Germinal center (tissue), 1 donor: ENCODE results near the gene EML6.
"Not testable (repeated sequence)": the region's sequence is repeated elsewhere in the genome, so short reads cannot be mapped to it uniquely, and the experiment has no call there.

Source experiments
- DNase-seq: peaks from one replicate; pipeline ENCODE4 v3.0.0; 2012; ENCODE audit warnings: mixed read lengths, low spot score

The EML6 gene

DNA sequence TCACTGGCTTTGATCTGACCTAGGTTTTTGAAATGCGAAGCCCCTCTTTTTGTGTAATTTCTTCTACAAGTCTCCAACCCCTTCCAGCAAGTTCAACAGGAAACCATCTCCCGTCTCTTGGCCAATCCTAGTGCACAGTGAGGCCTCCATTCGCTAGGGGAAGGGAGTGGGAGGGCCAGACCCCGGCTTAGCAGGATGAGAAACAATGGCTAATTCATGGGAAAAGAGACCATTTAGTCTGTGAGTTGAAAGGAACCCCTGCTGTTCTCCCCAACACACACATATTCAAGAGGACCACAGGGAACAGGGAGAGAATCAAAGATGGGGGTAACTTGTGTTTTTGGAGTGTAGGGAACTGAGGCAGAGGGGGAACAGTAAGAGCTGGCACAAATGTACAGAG, 243.8 kb downstream of the EML6 start:
- no peak for DNase-seq

DNA sequence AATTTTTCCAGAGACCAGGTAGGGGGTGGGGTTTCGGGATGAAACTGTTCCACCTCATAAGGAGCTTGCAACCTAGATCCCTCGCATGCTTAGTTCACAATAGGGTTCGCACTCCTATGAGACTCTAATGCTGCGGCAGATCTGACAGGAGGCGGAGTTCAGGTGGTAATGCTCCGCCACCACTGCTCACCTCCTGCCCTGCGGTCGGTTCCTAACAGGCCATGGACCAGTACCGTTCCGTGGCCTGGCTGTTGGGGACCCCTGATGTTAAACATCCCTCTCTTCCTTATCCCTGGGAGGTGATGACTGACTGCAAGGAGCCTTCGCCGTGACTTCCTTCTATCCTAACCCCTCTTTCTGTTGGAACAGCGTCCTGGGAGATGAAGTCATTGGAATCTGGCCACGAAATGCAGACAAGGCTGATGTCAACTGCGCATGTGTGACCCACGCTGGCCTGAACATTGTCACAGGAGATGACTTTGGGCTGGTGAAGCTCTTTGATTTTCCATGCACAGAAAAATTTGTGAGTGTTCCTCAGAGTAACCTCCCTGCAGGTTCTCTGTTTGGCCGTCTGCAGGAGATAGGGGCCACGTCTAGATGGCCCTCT, 244.4 kb downstream of the EML6 start:
- no peak for DNase-seq

DNA sequence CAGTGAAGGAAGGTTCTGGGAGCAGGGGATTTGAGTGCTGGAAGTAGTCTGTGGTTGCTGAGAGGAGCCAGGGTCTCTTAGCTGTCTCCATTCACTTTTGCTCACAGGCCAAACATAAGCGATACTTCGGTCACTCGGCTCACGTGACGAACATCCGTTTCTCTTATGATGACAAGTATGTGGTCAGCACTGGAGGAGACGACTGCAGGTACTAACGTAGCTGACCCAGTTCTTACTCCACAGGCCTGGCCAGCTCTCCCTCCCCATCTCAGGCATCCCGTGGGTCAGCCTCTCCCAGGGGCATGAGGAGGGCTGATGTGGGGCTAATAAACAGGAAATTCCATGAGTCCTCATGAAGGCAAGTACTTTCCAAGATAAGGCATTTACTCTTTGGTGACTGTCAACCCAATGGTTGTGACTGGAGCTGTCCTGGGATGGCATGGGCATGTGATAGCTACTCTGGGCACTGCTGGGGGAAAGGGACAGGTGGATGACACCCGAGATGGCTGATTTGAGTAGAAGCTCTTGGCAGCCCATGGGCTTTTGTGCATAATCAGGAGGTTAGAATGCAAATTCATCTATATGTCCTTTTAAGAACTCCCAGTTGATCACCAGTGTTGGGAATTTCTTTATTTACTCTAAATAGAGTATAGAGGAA, 245.2 kb downstream of the EML6 start:
- DNase-seq, result no peak

DNA sequence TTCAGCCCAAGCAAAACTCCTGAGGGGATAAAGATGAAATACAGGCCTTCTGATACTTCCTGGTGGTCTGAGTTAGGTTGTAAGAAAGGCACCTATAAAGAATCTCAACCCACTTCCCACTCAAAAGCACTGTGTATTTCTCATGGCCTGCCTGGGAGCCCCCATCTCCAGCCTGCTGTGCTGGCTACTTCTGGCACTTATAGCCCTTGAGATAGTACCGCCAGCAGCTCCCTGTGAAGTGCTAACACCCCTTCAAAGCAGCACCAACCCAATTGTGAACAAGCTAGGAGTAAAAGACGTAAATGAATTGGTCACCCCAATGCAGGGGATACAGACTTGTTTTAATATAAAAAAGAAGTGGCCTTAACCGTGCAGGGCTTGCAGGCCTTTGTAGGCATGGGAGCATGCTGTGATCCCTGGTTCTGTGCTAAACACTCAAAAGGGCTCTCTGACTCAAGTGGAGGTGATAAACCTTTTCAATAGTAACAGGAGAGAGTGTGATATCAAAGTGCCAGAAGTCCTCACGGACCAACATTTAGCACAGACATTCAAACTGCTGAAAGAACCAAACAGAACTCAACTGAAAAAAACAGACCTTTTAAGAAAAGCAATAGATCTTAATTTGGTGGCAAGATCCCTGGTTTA, 246.0 kb downstream of the EML6 start:
- DNase-seq, result no peak

DNA sequence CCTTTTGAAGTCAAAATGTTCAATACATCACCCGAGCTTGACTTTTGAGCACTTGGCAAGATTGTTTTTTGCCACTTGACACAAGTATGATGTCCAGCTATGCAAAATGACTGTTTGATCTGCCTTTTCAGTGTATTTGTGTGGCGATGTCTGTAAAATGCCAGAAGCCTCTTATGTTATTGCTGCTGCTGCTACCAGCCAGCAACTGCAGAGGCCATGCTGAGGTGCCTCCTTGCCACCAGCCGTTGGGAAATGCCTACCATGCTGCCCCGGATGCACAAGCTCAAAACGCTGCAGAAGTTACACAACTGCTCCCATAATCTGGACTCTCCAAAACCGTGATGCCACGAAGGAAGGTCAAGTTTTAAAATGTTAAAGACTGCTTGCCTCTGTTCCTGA, 246.5 kb downstream of the EML6 start:
- DNase-seq, result no peak

DNA sequence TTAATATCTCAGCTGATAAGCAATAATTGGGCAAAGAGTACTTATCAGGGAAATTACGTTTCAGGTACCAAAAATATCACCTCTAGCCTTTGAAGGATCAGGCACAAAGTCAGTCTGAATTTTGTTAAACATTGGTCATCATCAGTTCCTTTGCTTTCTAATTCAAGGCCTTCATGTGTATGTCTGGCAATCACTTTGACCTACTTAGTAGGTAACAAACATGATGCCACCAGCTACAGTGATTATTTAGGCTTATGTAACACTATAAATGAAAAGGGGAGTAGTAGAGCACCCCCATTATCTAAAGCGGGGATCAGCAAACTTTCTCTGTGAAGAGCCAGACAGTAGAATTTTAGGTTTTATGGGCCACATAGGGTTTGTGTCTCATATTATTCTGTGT, 251.7 kb downstream of the EML6 start:
- DNase-seq, result no peak

DNA sequence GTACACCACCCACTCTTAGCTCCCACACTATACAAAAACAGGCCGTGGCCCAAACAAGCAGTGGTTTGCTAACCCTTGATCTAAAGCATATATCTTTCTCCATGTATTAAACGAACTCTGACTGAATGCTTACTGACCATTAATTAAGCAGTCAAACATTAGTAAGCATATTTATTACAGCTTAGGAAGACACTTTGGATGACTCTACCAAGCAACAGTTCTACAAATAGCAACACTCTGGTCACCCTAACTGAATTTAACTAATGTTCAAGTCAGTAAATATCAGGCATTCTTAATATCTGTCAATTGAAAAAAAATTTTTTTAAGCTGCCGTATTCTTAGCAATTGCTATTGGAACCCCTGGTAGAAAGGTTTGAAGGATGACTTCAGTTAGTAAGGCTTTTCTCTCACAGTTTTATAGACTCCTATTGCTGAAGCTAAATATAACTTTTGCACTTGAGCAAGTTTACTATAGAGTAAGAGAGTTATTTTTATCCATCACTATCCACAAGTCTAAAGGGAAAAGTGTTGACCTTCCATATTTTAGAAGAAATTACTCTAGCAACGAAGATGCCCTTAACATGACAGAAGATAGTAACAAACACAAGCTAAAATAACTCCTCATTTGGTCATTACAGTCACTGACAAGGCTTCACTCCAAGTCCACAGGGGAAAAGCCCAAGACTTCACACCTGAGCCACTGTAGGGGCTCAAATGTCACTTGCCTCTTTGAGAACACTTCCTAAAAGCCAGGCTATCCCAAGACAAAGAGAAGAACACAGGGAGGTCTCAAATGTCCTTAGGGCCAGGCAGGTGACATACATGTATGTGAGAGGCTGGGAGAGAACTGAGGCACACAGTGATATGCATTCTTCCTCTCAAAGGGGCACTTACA, 252.4 kb downstream of the EML6 start:
- DNase-seq, result no peak

DNA sequence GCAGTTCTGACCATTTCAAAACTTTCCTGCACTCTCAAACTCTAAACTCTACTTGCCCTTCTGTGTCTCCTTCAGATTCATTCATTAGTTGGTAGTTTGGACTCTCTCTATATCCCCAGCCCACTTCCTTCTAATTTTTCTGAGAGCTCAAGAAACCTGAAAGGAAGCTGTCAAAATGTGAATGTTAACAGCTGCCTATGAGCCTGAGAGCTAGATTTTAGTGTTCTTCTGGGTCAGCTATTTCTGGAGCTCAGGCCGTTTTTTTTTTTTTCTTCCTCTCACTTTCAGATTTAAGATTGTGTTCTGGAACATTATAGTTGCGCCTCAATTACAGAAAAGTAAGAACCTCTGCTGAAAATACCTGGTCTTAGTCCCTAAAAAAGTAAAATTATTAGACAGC, 253.7 kb downstream of the EML6 start:
- DNase-seq, result no peak

DNA sequence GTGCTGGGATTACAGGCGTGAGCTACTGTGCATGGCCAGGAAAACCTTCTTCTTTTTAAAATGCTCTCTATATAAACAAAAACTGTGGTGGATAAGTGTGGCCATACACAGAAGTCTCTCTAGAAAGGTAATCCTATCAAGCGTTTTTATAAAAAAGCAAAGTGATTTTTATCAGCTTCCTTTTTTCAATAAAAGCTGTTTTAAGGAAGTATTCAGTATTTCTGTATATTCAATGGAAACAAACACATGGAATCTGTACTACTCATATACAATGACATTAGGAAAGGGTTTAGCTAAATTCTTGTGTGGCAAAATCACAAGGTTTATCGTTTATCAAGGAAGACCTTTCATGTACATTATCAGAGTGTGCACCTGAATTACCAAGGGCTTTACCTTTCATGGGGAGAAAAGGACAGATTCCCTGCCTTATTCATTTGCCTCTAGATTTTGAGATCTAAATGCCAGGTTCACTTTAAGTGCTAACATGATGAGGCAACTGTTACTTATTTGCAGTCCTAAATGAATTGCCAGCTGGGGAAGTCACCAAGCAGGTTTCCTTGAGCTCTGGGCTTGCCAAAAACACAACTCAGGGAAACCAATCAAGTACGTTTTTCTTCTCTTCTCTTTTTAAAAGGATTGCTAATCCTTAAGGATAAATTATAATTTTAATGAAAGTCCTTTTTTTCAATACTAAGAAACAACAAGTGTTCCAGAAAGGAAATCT, 256.0 kb downstream of the EML6 start:
- DNase-seq, result no peak

DNA sequence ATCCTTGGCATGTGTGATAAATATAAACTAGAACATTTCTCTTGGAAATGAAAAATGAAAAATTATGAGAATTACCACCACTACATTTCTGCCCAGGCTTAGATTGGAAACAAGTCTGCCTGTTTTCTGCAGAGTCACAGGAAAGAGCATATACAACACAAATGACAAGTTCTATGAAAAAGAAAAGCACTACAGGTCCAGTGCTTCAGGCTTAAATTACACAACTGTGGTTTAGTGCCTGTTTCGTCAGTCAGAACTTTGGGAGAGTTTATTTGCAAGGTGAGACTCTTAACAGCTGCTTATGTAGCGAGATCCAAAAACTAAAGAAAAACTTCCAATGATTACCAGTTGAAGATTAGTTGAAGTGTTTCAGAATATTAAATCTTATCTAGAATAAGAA, 257.9 kb downstream of the EML6 start:
- no peak for DNase-seq

DNA sequence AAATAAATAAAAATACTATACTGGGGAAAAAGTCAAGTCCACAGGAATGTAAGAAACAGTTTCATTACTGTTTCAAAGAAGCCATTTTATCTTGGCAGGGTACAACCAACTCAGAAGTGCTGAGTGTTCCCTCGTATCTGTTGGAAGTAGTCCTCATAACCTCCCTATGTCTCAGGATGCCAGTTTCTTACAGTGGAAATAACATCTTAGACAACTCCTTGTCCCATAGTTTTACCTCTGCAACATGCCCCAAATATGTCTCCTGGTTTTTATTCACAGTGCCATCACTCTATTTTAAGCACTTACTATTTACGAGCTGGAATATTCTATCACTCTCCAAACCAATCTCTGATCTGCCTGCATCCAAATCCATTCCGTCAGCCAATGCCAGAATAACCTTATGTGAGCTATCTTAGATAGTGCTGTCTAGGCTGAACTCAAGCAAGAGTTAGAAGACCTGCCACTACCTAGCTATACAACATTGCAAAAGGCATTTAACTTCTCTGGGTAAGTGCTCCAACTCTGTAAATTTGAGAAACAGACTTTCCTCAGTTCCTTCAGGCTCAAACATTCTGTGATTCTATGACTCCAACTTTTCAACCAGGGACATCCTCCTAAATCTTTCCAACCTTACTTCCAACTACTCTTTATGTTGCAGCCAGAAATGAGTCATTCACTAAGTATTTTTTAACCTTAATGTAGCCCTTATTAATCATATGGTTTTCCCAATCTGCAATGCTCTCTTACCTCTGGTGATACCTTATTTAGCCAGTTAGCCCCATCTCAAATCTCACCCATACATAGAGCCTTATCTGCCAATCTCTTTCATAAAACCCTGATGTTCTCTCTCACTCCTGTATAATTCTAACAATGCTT, 260.1 kb downstream of the EML6 start:
- DNase-seq, result no peak

DNA sequence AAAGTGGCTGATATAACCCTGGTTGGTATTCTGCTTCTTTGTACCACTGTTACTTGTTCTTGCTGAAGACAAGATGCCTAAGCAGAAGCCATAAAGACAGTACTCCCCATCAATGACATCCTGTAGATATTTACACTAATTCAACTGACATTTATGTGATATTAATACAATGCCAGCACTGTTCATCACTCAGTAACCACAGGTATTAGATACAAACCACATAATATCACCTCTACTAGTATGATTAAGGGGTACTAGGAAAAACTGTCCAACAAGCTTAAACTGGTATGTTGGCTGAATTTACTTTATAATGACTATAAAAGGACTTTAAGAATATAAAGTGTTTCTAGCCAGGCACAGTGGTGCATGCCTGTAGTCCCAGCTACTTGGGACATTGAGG, 261.0 kb downstream of the EML6 start:
- DNase-seq, result no peak

DNA sequence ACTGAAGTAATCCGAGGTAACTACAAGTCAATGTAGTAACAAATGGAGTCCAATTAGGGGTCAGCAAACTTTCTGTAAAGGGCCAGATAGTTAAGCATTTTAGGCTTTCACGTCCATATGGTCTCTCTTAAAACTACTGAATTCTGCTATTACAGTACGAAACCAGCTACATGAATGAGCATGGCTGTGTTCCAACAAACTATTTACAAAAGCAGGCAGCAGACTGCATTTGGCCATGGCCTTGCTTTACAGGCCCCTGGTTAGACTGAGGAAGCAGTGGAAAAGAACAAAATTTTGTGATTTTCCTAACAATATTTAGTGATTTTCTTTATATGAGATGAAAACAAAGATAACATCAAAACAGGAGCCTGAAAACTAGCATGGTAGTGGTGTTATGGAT, 262.8 kb downstream of the EML6 start:
- DNase-seq, result no peak

DNA sequence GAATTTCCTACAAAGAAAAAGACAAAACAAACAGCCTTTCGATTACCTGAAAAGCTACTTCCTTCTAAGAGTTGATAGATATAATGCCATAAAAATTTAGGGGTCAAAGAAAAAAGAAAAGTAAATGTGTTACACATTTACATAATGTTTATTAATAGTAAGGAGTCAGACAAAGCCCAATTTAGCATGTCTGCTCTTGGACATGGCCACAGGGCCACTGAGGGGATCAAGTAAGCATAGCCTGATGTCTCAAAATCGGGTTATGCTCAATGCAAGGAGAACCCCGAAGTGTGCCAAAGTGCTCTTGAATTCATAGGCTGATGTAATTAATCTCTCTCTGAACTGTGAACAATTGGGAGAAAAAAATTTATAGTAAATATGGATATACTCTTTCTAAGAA, 265.1 kb downstream of the EML6 start:
- no peak for DNase-seq

DNA sequence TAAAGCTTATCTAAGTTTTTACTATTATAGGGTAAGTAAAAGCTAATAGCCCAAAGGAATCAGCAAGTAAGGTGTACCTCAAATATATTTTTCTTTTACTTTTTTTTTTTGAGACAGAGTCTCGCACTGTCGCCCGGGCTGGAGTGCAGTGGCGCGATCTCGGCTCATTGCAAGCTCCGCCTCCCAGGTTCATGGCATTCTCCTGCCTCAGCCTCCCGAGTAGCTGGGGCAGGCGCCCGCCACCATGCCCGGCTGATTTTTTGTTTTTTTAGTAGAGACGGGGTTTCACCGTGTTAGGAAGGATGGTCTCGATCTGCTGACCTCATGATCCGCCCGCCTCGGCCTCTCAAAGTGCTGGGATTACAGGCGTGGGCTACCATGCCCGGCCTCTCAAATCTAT, 267.2 kb downstream of the EML6 start:
- DNase-seq, result not testable (repeated sequence)

DNA sequence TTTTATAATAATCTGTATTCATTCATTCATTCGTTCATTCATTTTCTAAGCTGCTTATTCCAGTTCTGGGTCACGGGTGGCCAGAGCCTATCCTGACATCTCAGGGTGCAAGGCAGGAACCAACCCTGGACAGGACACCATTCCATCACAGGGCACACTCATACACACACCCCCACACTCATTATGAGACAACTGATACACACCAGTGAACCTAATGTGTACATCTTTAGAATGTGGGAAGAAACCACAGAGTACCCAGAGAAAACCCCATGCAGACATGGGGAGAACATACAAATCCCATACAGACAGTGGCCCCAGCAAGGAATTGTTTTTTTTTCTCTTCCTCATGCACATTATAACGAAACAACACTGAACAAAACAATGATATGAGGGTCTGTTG, 272.1 kb downstream of the EML6 start:
- DNase-seq, result no peak

DNA sequence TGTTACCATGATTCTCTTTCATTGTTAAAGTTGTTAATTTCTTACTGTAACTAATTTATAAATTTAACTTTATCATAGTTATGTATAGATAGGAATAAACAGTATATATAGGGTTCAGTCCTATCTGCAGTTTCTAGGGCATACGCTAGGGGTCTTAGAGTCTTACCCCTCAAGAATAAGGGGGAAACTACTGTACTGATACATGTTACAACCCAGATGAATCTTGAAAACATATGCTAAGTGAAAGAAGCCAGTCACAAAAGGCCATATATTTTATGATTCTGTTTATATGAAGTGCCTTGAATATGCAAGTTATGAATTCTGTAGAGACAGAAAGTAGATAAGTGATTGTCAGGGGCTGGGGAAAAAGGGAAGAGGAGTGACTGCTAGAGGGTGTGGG, 274.4 kb downstream of the EML6 start:
- DNase-seq, result no peak

DNA sequence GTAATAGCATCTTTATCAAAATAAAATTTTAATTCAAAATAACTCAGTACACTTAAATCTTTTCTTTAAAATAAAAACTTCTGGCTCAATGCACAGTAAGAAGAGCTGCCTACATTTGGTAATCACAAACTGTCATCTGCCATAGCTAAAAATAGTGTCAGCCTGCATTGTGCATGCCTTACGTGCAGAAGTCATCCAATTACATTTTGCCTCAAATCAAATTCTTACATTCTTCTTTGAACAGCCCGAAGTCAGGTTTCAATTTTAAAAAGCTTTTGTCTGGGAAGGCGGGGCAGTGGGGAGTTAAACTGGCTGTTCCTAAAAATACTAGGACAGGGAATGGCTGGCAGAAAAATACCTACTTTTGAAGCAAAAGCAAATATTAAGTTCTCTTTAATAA, 275.7 kb downstream of the EML6 start:
- no peak for DNase-seq

DNA sequence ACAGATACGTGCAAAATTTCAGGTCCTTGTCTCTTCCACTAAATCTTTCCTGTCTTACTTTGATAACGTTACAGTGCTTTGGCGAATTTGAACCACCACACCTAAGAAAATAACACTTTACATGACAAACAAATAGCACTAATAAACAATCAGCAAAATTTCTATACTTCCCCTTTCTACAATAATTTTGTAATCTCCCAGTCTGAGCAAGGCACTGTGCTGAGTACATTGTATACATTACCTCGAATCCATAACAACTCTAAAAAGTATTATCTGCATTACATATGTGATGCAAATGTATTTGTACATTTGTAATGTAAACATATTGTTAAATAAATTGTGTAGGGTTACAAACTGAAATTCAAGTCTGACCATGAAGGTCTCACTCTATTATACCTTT, 276.9 kb downstream of the EML6 start:
- no peak for DNase-seq

DNA sequence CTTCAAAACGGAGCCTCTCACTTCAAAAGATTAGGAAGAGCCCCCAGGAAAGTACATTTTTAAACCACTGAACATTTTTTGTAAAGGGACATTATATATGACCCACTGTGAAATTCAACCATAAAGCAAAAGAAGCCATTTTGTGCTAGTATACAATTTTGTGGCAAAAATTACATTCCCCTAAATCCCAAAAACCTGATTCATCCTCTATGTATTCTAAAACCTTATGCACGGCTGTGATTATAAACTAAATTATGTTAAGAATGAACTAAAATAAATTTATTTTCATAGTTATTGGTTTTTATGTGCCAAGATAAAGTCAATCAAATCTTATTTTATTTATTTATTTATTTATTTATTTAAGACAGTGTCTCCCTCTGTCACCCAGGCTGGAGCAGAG, 278.3 kb downstream of the EML6 start:
- DNase-seq, result no peak
